ENCODE measurements around the gene SMAD2. TPM values are rescaled to one million over a fixed set of nuclear protein-coding genes. Genes with fewer than 3 reads are reported as not detected.
A peak's percentile ranks its signal among the peaks of the same experiment; 100 is the strongest.

SMAD2 gene
- total and polyA plus RNA-seq, 2 of the 8 experiments (the other 6 are each of a cell fraction or from before 2014, with no cell fraction given), result 28.4 to 124 TPM

GRCh38 chr18:47893939-47894699 is 36.3 kb downstream of the SMAD2 start:
- no peak overlapping the region for H2BK20ac ChIP-seq (ENCODE audit: low read length)
- no peak overlapping the region for H3K4me3 ChIP-seq (ENCODE audit: extremely low read depth in 1 of 4, insufficient read depth in 2 of 4, low read depth in 3 of 4, low read length in 4 of 4)
- no peak overlapping the region for H3K4me2 ChIP-seq (ENCODE audit: insufficient read depth in 1 of 2, low read depth in 2 of 2, low read length in 2 of 2)
- CTCF ChIA-PET (ENCODE audit: partially characterized antibody), result interaction anchor here (0.9 to 1.9 kb wide), 3 partner anchors 19 to 117 kb away, joined by 3 to 10 read pairs (median 3); no protein-coding TSS in a partner anchor
- H3K27ac ChIP-seq (ENCODE audit: low read depth, low read length), result no peak overlapping the region
- no peaks in the 10 kb centered on the region for H3K9me3 ChIP-seq (ENCODE audit: insufficient read depth in 2 of 2, low read depth in 1 of 2, low read length in 1 of 2)
- H2BK12ac ChIP-seq (ENCODE audit: low read depth, low read length), result no peak overlapping the region
- 0 out of 7 replicates have a peak overlapping the region, but pooled peaks of 1 of the 4 experiments have one; percentile 1 for H3K9ac ChIP-seq (replicated peaks in 1 of 4; ENCODE audit: extremely low read depth in 1 of 4, low read depth in 3 of 4, low read length in 3 of 4)
- peaks cover 0 to 21% (median 6%) of the 10 kb centered on the region in 4 experiments; a peak in 3 of 8 replicates for H3K36me3 ChIP-seq (ENCODE audit: control insufficient read depth in 2 of 4, insufficient read depth in 4 of 4, low read length in 3 of 4)
- no peaks in the 10 kb centered on the region for H3K27me3 ChIP-seq (replicated peaks in 1 of 4; ENCODE audit: control insufficient read depth in 3 of 4, extremely low read depth in 1 of 4, insufficient read depth in 3 of 4, low read length in 3 of 4)
- H3K56ac ChIP-seq (replicated peaks; ENCODE audit: insufficient read length, low read depth, low read length), result no peak overlapping the region
- no peak overlapping the region for H2BK5ac ChIP-seq (ENCODE audit: low read depth, low read length)
- H3K79me1 ChIP-seq (ENCODE audit: low read depth, low read length), result no peaks in the 10 kb centered on the region; the same call in 1 of the 2 replicates
- H2BK15ac ChIP-seq (ENCODE audit: low read length), result no peak overlapping the region
- peaks cover 0 to 8% of the 10 kb centered on the region in 2 experiments for H4K20me1 ChIP-seq (replicated peaks in 1 of 2; ENCODE audit: control insufficient read depth in 1 of 2, insufficient read depth in 2 of 2, low read length in 2 of 2)
- no peak overlapping the region for H2AFZ ChIP-seq (ENCODE audit: low read length)
- H3K79me2 ChIP-seq (ENCODE audit: control insufficient read depth in 1 of 2, insufficient read depth in 2 of 2, low read length in 2 of 2), result peaks cover 4 to 89% of the 10 kb centered on the region in 2 experiments; a peak in 2 of 4 replicates
- no peak overlapping the region for H2BK120ac ChIP-seq (replicated peaks; ENCODE audit: low read depth, low read length)
- no peak overlapping the region for H4K8ac ChIP-seq (ENCODE audit: extremely low read depth, insufficient read depth, low read length)
- POLR2A ChIA-PET (ENCODE audit: partially characterized antibody), result interaction anchor here (1.0 to 2.0 kb wide), 4 partner anchors 9 to 36 kb away, joined by 4 to 7 read pairs (median 5); partner anchors contain the start of gene SMAD2
- no peak overlapping the region for H3K14ac ChIP-seq (ENCODE audit: insufficient read length)
- 91 to 100% methylated on average over 1 to 9 of the region's 9 CpGs for WGBS, 2 experiments (ENCODE audit: extremely low coverage in 1 of 2, insufficient coverage in 1 of 2, insufficient read length in 1 of 2, insufficient replicate concordance in 2 of 2, low coverage in 1 of 2, low lambda C conversion rate in 2 of 2, missing lambda C conversion rate in 1 of 2)
- H3K18ac ChIP-seq (ENCODE audit: extremely low read depth, low read length), result no peak overlapping the region
- H3K23ac ChIP-seq (ENCODE audit: insufficient read length), result no peak overlapping the region
- no peak overlapping the region for H4K5ac ChIP-seq (ENCODE audit: insufficient read length, low read depth, low read length)
- DNase-seq (ENCODE audit: low read depth in 1 of 2, low spot score in 2 of 2), result no peak
- H2AK5ac ChIP-seq (ENCODE audit: low read depth, low read length), result no peak overlapping the region
- no peak for FAIRE-seq
- H4K91ac ChIP-seq (replicated peaks; ENCODE audit: insufficient read length, low read length), result no peak overlapping the region
- H3K4ac ChIP-seq (replicated peaks; ENCODE audit: insufficient read length, low read depth, low read length), result no peak overlapping the region
- no peaks in the 10 kb centered on the region for H3K23me2 ChIP-seq (ENCODE audit: low read depth, low read length)
- peaks cover 0 to 7% (median 1%) of the 10 kb centered on the region in 4 experiments; a peak in 3 of 7 replicates for H3K4me1 ChIP-seq (replicated peaks in 1 of 4; ENCODE audit: control insufficient read depth in 3 of 4, insufficient read depth in 4 of 4, low read length in 3 of 4)
- TF ChIP-seq KDM5A (IDR thresholded peaks at IDR 0.05; ENCODE audit: low read length) (no peak), CBX8 (IDR thresholded peaks at IDR 0.05; ENCODE audit: borderline replicate concordance, low read depth, low read length) (no peak), EGR1 (IDR thresholded peaks at IDR 0.05; ENCODE audit: borderline replicate concordance, low read depth, low read length) (no peak), BRCA1 (IDR thresholded peaks at IDR 0.05; ENCODE audit: low read depth, low read length) (no peak), RXRA (IDR thresholded peaks at IDR 0.05; ENCODE audit: insufficient read depth, low read depth, low read length) (no peak), MAFK (IDR thresholded peaks at IDR 0.05; ENCODE audit: low read depth, low read length) (no peak), YY1 (IDR thresholded peaks at IDR 0.05; ENCODE audit: low read depth, low read length) (no peak), SRF (IDR thresholded peaks at IDR 0.05; ENCODE audit: low read depth, low read length) (no peak), ASH2L (IDR thresholded peaks at IDR 0.05; ENCODE audit: low read length) (no peak), RFX5 (IDR thresholded peaks at IDR 0.05; ENCODE audit: borderline replicate concordance, low read depth, low read length) (no peak), ATF2 (IDR thresholded peaks at IDR 0.05; ENCODE audit: low read length) (no peak)
